ENCODE results near the gene DPM2.

Gene DPM2

DNA sequence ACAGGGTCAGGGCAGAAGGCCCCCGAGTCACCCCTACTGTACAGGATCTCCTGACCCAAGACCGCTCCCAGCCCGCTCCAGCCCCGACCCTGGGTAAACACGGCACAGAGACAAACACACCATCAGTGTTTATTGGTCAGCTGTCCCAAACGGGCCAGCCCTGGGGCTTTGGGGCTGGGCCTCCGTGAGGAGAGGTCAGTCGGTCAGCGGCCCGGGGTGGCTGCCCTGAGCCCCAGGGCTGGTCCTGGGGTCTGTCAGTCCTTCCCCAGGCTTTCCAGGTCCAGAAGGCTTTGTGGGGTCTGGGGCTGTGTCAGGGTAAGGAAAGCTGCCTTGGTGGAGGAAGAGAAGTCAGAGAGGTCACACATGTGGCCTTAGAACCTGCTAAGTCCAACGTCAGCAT, 2.7 kb downstream of the DPM2 start:
- DNase-seq (ENCODE audit: low spot score in 2 of 2), result no peak
- no peak for ATAC-seq (replicated peaks; ENCODE audit: extremely low read depth, poor library complexity, severe bottlenecking)
- peak overlapping the region; percentile 85 for H3K4me3 Mint-ChIP-seq
- H3K27me3 Mint-ChIP-seq, result no peaks in the 10 kb centered on the region
- H3K4me1 Mint-ChIP-seq, result peaks cover 50% of the 10 kb centered on the region
- H3K36me3 Mint-ChIP-seq (ENCODE audit: insufficient read depth), result peaks cover 30% of the 10 kb centered on the region
- no peak overlapping the region for H3K27ac Mint-ChIP-seq (ENCODE audit: low read depth)
- no peaks in the 10 kb centered on the region for H3K9me3 Mint-ChIP-seq

DNA sequence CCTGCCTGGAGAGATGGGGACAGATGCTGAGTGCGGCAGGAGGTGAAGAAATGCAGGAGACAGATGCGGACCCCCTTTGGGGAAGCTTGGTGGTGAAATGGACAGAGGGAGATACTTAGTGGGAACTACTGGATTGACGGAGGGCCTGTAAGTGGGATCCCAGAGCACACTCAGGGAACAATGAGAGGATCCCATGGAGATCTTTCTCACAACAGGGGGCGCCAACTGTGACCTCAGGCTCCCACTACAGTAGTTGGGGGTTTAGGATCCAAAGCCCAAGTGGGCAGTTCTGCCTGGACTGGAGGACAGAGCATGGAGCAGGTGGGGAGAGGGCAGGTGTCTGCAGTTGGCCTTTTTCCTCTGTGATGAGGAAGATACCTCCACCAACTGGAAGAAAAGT, 3.4 kb downstream of the DPM2 start:
- H3K9me3 Mint-ChIP-seq, result no peaks in the 10 kb centered on the region
- DNase-seq (ENCODE audit: low spot score in 2 of 2) (no peak), ATAC-seq (replicated peaks; ENCODE audit: extremely low read depth, poor library complexity, severe bottlenecking) (no peak)
- no peak overlapping the region for H3K4me3 Mint-ChIP-seq
- peaks cover 27% of the 10 kb centered on the region for H3K36me3 Mint-ChIP-seq (ENCODE audit: insufficient read depth)
- no peaks in the 10 kb centered on the region for H3K27me3 Mint-ChIP-seq
- H3K27ac Mint-ChIP-seq (ENCODE audit: low read depth), result no peak overlapping the region
- peaks cover 57% of the 10 kb centered on the region for H3K4me1 Mint-ChIP-seq

DNA sequence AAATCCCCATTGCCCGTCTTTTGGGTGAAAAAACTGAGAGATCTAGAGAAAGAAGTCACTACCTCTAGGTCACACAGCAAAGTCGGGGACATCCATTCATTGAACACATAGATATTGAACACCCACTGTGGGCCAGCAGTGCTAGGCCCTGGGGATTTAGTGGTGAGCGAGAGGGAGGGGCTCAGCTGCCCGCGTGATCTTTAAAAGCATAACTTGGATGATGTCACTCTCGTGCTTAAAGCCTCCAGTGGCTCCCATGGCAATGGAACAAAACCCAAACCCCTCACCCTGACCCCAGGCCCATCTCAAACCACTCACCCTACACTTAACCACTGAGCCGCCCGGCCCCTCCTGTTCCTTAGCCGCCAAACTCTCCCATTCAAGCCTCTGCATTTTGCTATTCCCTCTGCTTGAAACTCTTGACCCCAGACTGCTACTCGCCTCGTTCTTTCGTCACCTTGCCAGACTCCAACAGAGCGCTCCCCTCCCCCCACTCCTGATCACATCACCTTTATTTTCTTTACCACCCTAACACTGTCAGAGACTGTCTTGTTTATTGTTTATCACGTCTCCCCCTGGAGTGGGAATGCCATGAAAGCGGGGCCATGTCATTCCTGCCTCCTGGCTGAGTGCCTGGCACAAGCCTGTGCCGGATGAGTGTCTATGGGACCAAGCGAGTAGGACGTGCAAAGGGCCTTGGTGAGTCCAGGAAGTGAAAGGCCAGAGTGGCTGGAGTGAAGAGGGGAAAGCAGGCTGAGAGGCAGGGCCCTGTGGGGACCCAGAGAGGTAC, 6.4 kb downstream of the DPM2 start:
- DNase-seq (ENCODE audit: low spot score in 2 of 2), result no peak
- H3K36me3 Mint-ChIP-seq (ENCODE audit: insufficient read depth), result peaks cover 11% of the 10 kb centered on the region
- no peak overlapping the region for H3K27ac Mint-ChIP-seq (ENCODE audit: low read depth)
- peaks cover 38% of the 10 kb centered on the region for H3K4me1 Mint-ChIP-seq
- H3K27me3 Mint-ChIP-seq, result peaks cover 2% of the 10 kb centered on the region
- no peaks in the 10 kb centered on the region for H3K9me3 Mint-ChIP-seq
- ATAC-seq (replicated peaks; ENCODE audit: extremely low read depth, poor library complexity, severe bottlenecking), result no peak
- peak overlapping the region; percentile 74 for H3K4me3 Mint-ChIP-seq

DNA sequence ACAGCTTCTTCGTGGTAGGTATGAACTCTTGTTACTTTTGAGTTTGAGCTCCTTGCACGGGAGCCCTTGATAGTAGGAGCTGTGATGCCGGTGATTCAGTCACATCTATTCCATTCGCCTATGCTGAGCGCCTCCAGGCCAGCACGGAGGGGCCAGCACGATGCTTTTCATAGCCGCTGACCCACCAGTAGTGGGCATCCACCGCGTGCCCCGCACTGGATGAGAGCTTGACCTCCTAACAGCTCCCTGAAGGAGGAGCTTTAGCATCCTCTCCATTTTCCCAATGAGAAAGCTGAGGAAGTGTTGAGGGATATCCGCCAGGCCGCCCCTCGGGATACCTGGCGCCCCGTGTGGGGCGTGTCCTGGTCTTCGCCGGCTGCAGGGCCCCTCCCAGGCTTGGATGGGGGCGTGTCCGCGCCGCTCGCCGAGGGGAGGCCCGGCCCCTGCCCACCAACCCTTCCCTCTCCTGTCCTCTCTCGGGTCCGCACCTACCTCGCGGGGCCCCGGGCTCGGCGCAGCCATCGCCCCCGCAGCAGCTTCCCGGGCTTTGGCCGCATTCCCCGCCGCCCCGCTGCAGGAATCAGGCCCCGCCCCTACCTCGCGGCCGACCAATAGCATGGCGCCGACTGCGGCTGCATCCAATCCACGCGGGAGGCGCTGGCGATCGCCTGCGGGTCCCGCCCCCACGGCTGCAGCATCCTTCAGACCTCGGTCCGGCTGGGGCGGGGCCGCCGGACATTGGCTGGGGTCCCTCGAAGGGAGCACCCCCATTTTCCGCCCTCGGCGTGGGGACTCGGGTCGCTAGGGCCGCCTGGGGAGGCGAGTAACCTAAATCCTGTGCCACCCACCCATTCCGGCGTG, 7.2 kb downstream of the DPM2 start, which contains the start of gene PIP5KL1:
TSS of gene PIP5KL1 (minus strand) at position 547 of the 861 bp plus-strand sequence. CDS start at position 522, 25 bp downstream.
- Mint-ChIP-seq H3K4me1 (peaks cover 30% of the 10 kb centered on the region), H3K27ac (ENCODE audit: low read depth) (no peak within 1 kb of the TSS), H3K4me3 (peak within 1 kb of the TSS; percentile 74), H3K27me3 (peaks cover 9% of the 10 kb centered on the region), H3K9me3 (no peaks in the 10 kb centered on the region), H3K36me3 (ENCODE audit: insufficient read depth) (peaks cover 9% of the 10 kb centered on the region)
- DNase-seq (ENCODE audit: low spot score in 2 of 2), result peak in 1 of 2 donors; percentile 45
- ATAC-seq (replicated peaks; ENCODE audit: extremely low read depth, poor library complexity, severe bottlenecking), result peak; percentile 62

DNA sequence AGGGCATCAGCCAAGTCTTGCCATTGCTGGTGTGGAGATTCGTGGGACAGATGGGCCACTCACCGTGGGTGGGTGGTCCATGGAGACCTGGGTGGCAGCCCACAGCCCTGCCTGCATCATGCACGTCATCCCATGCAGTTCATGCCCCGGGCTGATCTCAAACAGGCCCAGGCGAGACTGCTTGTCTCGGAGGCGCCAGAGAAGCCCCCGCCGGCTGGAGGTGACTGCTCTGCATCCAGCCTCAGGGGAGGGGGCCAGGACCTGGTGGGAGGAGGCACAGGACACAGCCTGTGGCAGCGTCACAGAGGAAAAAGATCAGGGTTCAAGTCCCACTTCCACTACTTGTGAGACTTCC, 8.1 kb downstream of the DPM2 start:
- H3K27ac Mint-ChIP-seq (ENCODE audit: low read depth), result no peak overlapping the region

DNA sequence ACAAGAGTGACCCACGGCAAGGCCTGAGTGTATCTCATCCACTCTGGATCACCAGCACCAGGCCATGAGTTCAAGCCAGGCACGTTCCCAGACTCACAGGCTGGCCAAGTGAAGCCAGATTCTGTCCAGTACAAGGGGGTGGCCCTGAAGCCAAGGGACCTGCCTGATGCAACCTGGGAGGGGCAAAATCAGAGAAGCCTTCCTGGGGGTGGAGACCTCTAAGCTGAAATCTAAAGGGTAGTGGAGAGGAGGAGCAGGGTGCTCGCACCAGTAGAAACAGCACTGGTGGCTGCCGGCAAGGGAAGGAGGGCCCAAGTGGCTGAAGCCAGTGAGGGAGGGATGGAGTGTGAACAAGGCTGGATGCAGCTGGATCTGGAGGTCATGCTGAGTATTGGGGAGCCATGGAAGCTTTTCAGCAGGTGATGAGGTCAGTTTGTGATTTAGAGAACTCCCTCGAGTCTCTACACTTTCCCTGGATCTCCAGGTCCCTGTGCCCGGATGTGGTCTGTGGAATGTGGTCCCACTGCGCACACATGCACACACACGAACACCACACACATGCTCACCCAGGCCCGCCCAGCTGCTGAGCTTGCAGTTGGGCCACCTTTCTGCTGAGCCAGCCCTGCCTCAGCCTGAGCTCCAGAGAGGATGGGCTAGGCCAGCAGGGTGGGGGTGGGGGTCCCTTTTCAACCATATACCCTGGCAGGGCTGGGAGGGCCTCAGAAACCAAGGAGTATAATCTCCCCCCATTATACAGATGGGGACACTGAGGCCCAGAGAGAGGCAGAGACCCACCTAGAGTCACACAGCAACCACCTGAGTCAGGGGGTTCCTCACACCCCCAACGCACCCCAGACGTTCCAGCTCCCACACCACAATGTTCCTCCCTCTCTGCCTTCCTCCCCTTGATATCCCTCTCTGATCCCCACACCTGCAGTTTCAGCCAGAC, 8.7 kb downstream of the DPM2 start:
- Mint-ChIP-seq H3K4me1 (peaks cover 18% of the 10 kb centered on the region), H3K27ac (ENCODE audit: low read depth) (peak overlapping the region; percentile 44)

More for the DNA sequence above, 8.1 kb downstream of the DPM2 start:
- H3K4me1 Mint-ChIP-seq, result peaks cover 24% of the 10 kb centered on the region
- no peaks in the 10 kb centered on the region for H3K9me3 Mint-ChIP-seq
- H3K36me3 Mint-ChIP-seq (ENCODE audit: insufficient read depth), result peaks cover 6% of the 10 kb centered on the region
- peaks cover 15% of the 10 kb centered on the region for H3K27me3 Mint-ChIP-seq
- no peak for ATAC-seq (replicated peaks; ENCODE audit: extremely low read depth, poor library complexity, severe bottlenecking)
- DNase-seq (ENCODE audit: low spot score in 2 of 2), result no peak
- peak overlapping the region; percentile 74 for H3K4me3 Mint-ChIP-seq

DNA sequence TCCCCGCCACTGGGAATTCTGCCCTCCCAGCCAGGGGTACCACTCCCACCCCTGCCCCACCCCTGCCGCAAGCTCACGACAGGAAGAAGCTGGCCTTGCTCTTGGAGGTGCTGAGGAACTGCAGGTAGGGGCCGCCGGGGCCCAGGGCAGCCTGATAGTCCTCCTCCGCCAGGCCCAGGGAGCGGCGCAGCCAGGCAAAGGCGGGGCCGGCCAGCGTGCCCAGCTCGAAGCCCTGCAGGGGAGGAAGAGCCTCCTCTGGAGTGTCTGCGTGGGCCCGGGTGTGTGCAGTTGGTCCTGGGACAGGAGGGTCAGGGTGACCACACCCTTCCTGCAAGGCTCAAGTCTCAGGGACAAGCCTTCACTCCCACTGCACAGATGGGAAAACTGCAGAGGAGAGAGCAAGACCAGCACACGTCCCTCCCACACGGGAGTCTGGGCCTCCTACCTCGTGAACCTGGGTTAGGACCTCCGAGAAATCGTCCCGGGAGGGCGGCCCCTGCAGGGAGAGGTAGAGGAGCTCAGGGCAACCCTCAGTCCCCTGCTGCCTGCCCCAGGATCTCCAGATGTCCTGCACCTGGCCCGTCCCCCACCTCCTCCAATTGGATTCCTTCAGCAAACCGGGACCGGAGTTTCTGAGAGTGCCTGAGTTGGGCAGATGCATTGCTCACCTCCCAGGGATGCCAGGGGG, 9.5 kb downstream of the DPM2 start:
- peaks cover 17% of the 10 kb centered on the region for H3K4me1 Mint-ChIP-seq
- ATAC-seq (replicated peaks; ENCODE audit: extremely low read depth, poor library complexity, severe bottlenecking), result no peak
- no peaks in the 10 kb centered on the region for H3K9me3 Mint-ChIP-seq
- H3K36me3 Mint-ChIP-seq (ENCODE audit: insufficient read depth), result peaks cover 10% of the 10 kb centered on the region
- peaks cover 19% of the 10 kb centered on the region for H3K27me3 Mint-ChIP-seq
- peak overlapping the region; percentile 27 for H3K4me3 Mint-ChIP-seq
- H3K27ac Mint-ChIP-seq (ENCODE audit: low read depth), result peak overlapping the region; percentile 44
- DNase-seq (ENCODE audit: low spot score in 2 of 2), result no peak

More for the DNA sequence above, 8.7 kb downstream of the DPM2 start:
- no peak for ATAC-seq (replicated peaks; ENCODE audit: extremely low read depth, poor library complexity, severe bottlenecking)
- peaks cover 6% of the 10 kb centered on the region for H3K36me3 Mint-ChIP-seq (ENCODE audit: insufficient read depth)
- peaks cover 19% of the 10 kb centered on the region for H3K27me3 Mint-ChIP-seq
- no peak for DNase-seq (ENCODE audit: low spot score in 2 of 2)
- peak overlapping the region; percentile 74 for H3K4me3 Mint-ChIP-seq
- no peaks in the 10 kb centered on the region for H3K9me3 Mint-ChIP-seq

DNA sequence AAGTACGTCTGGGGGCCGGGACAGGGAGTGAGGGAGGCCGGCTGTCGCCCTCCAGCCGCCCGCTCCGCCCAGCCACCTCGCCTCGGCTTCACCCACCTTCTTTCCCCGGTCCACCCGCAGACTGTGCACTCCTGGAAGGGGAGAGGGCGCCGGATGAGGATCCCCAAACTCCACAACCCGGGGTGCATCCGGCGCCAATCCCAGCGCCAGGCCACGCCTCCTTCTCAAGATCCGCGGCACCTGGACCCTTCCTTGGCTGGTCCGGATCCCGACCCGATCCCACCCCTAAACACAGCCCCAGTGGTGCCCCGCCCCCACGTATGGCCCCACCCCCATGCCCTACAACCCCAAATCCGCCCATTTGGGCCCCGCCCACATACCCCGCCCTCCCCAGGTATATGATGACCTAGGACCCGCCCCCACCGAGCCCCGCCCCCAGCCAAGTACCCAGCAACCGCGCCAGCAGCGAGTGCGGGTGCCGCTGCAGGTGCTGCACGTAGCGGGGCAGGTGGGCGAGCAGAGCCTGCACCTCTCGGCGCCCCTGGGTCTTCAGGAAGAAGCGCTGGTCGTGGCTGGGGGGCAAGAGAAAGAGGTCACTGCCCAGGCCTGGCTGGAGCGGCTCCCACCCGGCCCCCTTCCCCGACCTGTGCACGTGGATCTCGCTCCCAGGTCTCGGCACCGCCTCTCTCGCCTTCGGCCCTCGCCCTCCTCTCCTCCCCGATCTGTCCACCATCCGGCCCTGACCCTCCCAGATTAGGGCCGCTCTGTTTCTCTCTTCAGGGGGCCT, 10.3 kb downstream of the DPM2 start:
- H3K36me3 Mint-ChIP-seq (ENCODE audit: insufficient read depth), result peaks cover 10% of the 10 kb centered on the region
- H3K27me3 Mint-ChIP-seq, result peaks cover 19% of the 10 kb centered on the region
- ATAC-seq (replicated peaks; ENCODE audit: extremely low read depth, poor library complexity, severe bottlenecking), result peak; percentile 45
- no peak overlapping the region for H3K27ac Mint-ChIP-seq (ENCODE audit: low read depth)
- DNase-seq (ENCODE audit: low spot score in 2 of 2), result peak in 1 of 2 donors; percentile 28
- H3K9me3 Mint-ChIP-seq, result no peaks in the 10 kb centered on the region
- peak overlapping the region; percentile 57 for H3K4me3 Mint-ChIP-seq
- peaks cover 17% of the 10 kb centered on the region for H3K4me1 Mint-ChIP-seq

DNA sequence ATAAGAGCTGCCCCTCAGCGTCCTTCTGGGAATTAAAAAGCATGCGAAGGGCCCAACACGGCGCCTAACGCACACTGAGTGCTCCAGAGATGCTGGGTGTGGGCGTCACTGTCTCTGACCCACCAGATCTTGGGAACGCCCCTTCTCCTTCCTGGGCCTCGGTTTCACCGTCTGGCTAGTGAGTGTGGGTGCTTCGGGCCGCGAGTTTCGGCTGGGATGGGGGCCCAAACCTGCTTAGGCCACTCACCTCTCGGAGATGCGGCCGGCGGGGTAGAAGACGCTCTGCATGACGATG, 10.8 kb downstream of the DPM2 start:
- Mint-ChIP-seq H3K27me3 (peaks cover 19% of the 10 kb centered on the region), H3K27ac (ENCODE audit: low read depth) (no peak overlapping the region), H3K4me3 (peak overlapping the region; percentile 57), H3K9me3 (no peaks in the 10 kb centered on the region), H3K36me3 (ENCODE audit: insufficient read depth) (peaks cover 10% of the 10 kb centered on the region), H3K4me1 (peaks cover 17% of the 10 kb centered on the region)
- ATAC-seq (replicated peaks; ENCODE audit: extremely low read depth, poor library complexity, severe bottlenecking) (no peak), DNase-seq (ENCODE audit: low spot score in 2 of 2) (no peak)

DNA sequence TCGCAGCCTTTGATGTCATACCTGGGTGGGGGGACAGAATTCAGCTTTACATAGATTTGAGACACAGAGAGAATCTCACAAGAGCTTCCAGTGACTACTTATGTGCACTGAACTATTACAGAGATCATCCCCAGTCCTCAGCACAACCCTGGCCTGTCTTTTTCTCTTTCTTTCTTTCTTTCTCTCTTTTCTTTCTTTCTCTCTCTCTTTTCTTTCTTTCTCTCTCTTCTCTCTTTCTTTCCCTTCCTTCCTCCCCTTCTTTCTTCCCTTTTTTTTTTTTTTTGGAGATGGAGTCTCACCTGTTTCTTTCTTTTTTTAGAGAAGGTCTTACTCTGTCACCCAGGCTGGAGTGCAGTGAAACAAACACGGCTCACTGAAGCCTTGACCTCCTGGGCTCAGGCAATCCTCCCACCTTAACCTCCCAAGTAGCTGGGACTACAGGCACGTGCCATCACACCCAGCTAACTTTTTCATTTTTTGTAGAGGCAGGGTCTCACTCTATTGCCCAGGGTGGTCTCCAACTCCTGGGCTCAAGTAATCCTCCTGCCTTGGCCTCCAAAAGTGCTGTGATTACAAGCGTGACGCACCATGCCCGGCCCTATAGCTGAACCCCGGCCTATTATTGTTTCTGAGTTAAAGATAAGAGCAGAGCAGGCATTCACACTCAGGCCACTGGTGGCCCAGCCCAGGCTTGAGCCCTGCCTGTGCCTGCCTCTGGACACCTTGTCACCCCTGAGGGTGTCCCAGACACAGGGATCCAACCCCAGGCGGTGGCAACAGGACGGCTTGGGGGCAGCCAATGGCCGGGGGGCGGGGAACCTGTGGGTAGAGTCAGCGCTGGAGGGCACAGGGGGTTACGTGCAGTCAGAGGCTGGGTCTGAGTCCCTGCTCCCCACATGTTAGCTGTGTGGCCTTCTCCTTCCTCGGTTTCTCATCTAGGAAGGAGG, 11.4 kb downstream of the DPM2 start:
- Mint-ChIP-seq H3K36me3 (ENCODE audit: insufficient read depth) (peaks cover 10% of the 10 kb centered on the region), H3K4me1 (peaks cover 18% of the 10 kb centered on the region), H3K27me3 (peaks cover 19% of the 10 kb centered on the region), H3K4me3 (peak overlapping the region; percentile 57), H3K27ac (ENCODE audit: low read depth) (peak overlapping the region; percentile 22), H3K9me3 (no peaks in the 10 kb centered on the region)
- DNase-seq (ENCODE audit: low spot score in 2 of 2) (no peak), ATAC-seq (replicated peaks; ENCODE audit: extremely low read depth, poor library complexity, severe bottlenecking) (no peak)
